ENCODE data around the gene TNFSF12. TPM values are rescaled to one million over a fixed set of nuclear protein-coding genes. Genes with fewer than 3 reads are reported as not detected.

TNFSF12 gene
- total RNA-seq, 1 experiment from 2014 or later = 7.1 TPM

GRCh38 chr17:7502987-7503386 is 45.9 kb upstream of the TNFSF12 start:
- no peak overlapping the region for H4K5ac ChIP-seq (ENCODE audit: insufficient read length, low read depth, low read length)
- no peaks in the 10 kb centered on the region for H3K4me1 Mint-ChIP-seq
- no peak overlapping the region for H2BK15ac ChIP-seq (ENCODE audit: low read depth, low read length)
- H3K9me3 Mint-ChIP-seq = no peaks in the 10 kb centered on the region
- no peak overlapping the region for H3K9ac ChIP-seq (ENCODE audit: extremely low read depth, insufficient read length, low read length)
- H4K20me1 ChIP-seq (ENCODE audit: control insufficient read depth, insufficient read depth, insufficient read length) = no peaks in the 10 kb centered on the region
- no peak overlapping the region for H3K4ac ChIP-seq (ENCODE audit: low read depth, low read length)
- no peak overlapping the region for H3T11ph ChIP-seq (ENCODE audit: low read length)
- no peak overlapping the region for H2BK120ac ChIP-seq (ENCODE audit: low read depth, low read length, poor library complexity, severe bottlenecking)
- no peak overlapping the region for H3K14ac ChIP-seq (ENCODE audit: insufficient read depth, low read length)
- no peak for DNase-seq
- no peak overlapping the region for H3K56ac ChIP-seq (ENCODE audit: insufficient read length, low read depth, low read length)
- H2BK20ac ChIP-seq (ENCODE audit: low read depth, low read length, poor library complexity, severe bottlenecking) = no peak overlapping the region
- H4K8ac ChIP-seq (replicated peaks; ENCODE audit: insufficient read length, low read depth, low read length) = no peak overlapping the region
- H3K23me2 ChIP-seq (ENCODE audit: insufficient read length, low read depth, low read length, poor library complexity, severe bottlenecking) = no peaks in the 10 kb centered on the region
- H2AFZ ChIP-seq (ENCODE audit: low read length) = no peak overlapping the region
- peak; percentile 58 for TF ChIP-seq CTCF (conservative IDR thresholded peaks at IDR 0.05)
- H3K79me2 ChIP-seq (ENCODE audit: insufficient read depth, low read length) = 0 out of 2 replicates have a peak, but pooled peaks cover 1% of the 10 kb centered on the region
- no peak overlapping the region for H3K18ac ChIP-seq (ENCODE audit: insufficient read length, low read depth, low read length)
- no peak overlapping the region for H2BK5ac ChIP-seq (ENCODE audit: insufficient read length, low read length)
- no peaks in the 10 kb centered on the region for H3K27me3 Mint-ChIP-seq (ENCODE audit: low read depth)
- no peak overlapping the region for H4K91ac ChIP-seq (ENCODE audit: insufficient read length, low read depth, low read length)
- no peaks in the 10 kb centered on the region for H3K27me3 ChIP-seq (ENCODE audit: insufficient read depth, low read length)
- no peak overlapping the region for H3K4me2 ChIP-seq (ENCODE audit: insufficient read depth, insufficient read length, low read length)
- WGBS (ENCODE audit: extremely low coverage, insufficient read length, low lambda C conversion rate) = no CpG with 5 or more reads among the region's 14 CpGs
- no peak overlapping the region for H3K27ac Mint-ChIP-seq
- no peak overlapping the region for H2BK12ac ChIP-seq (ENCODE audit: insufficient read length, low read depth, low read length)
- H3K27ac ChIP-seq (ENCODE audit: insufficient read length, low read depth, low read length) = no peak overlapping the region
- H3K36me3 Mint-ChIP-seq (ENCODE audit: insufficient read depth in 1 of 3, low read depth in 3 of 3) = peaks cover 64 to 93% (median 89%) of the 10 kb centered on the region in 3 experiments
- H3K79me1 ChIP-seq (ENCODE audit: insufficient read depth, low read depth, low read length, poor library complexity, severe bottlenecking) = no peaks in the 10 kb centered on the region
- no peak overlapping the region for H3K4me3 Mint-ChIP-seq
- H2AK5ac ChIP-seq (ENCODE audit: insufficient read length, low read length) = no peak overlapping the region
- H3K9me3 ChIP-seq (ENCODE audit: control insufficient read depth, low read depth, low read length) = no peaks in the 10 kb centered on the region
- no peak overlapping the region for H3K23ac ChIP-seq (ENCODE audit: insufficient read length, low read depth, low read length)
- H3K4me1 ChIP-seq (ENCODE audit: insufficient read depth, low read length) = no peaks in the 10 kb centered on the region

Data from H9 (cell line).